HG03571 (cell line): Measurements from ENCODE around the gene ENAH.
"Not testable (repeated sequence)": the region's sequence is repeated elsewhere in the genome, so short reads cannot be mapped to it uniquely, and the experiment has no call there.

ENCODE experiments used
- ATAC-seq: cut with Tn5 transposase; IDR thresholded peaks from one replicate; pipeline ENCODE4 v1.9.1; 2021; ENCODE audit not compliant: unreplicated experiment

ENAH gene

GRCh38 chr1:225533238-225533637, 119.7 kb downstream of the ENAH start:
- ATAC-seq: no peak

DNA sequence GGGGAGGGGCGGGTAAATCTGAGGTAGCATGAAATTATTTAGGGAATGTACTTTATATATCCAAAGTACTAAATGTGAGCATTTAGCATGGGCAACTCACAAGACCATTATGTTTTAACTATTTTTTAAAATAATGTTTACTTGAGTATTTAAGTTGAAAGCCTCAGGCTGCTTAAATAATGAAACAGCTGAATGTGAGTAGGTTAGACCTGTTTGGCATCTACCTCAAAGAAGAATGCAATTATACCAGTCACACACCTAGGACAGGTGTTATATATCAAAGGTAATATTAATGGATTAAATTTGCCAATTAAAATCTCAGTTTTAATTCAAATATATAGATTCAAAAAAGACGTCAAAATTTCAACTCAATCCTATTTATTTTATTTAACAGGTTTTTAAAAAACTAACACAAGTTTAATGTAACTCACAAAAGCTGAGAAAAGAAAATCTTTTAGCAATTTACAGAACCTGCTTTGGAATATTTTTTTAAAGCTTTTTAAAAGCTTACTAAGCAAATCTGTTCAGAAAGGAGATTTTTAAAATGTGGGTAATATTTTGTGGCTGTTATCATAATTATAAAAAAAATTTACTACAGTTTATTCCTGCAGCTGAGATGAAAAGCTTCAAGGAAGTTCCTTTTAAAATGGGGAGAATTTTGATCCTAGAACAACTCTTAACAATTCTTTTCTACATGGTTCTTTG, 120.5 kb downstream of the ENAH start:
- ATAC-seq: no peak

DNA sequence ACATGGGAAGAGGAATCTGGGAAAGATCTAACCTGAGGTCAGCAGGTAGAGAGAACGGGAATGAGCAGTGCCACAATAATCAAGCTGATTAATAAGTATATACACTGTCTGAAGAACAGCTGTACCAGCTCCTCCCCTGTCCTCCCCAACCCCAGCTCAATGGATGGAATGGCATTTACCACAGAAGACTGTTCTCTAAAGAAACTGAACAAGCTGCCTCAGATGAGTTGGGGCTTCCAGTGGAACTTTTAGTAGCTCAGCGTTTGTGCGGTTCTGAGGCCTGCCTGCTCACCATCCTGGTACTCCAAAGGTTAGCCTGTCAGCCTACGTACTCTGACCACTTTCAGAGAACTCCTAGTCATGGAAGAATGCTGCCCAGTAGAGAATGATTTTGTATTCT, 123.2 kb downstream of the ENAH start:
- no peak for ATAC-seq

- no peak for ATAC-seq
Observed at GRCh38 chr1:225527575-225527974, 125.3 kb downstream of the ENAH start.

DNA sequence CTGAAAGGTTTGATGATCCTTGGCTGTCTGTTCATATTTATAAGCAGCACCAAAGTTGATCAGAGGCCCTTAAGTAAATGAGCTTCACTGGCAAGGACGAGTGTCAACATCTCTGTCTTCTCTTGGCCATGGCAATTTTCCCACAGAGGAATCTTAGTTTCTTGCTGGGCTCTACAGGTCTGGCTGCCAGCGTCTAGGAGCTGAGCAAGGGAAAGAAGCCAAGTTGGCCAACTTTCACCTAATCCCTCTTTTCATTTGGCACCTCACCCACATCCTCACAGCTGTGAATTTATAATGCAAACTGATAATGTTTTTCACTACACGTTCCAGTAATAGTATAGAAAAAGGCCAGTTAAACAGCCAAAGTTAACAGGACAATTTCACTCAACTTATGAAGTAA, 126.0 kb downstream of the ENAH start:
- no peak for ATAC-seq

GRCh38 chr1:225525377-225525776, 127.5 kb downstream of the ENAH start:
- ATAC-seq: no peak

GRCh38 chr1:225524570-225524969, 128.4 kb downstream of the ENAH start:
- ATAC-seq: no peak

- no peak for ATAC-seq
Observed at GRCh38 chr1:225523263-225523950, 129.5 kb downstream of the ENAH start.

DNA sequence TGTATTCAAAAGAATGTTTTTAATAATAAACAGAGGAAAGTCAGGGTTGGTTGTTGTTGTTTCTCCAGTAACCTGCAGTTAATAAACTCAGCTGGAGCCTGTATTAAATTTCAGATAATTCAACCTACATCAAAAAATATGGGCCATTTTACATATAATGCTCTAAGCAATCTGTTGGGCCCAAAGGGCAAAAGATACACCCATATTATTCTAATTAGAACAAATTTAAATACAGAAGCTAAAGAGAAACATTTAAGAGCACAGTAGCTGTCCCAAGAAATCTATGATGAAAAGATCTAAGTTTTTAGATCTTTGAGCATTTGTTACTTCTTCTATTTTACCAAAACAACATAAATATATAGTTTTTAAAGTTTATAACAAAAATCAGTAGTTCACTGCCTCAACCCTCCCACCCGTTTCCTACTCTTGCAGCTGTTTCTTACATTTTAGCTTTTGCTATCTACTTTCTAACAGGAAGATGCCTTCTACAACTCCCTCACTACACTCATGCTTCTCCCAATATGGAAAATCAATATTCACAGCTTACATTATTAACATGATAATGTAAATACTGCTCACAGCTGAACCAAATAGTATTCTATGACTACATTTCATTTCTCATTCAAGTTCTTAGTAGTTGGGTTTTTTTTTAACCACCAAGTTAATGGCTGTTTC, 130.2 kb downstream of the ENAH start:
- ATAC-seq: no peak

GRCh38 chr1:225520587-225521227, 132.2 kb downstream of the ENAH start:
- ATAC-seq: no peak

DNA sequence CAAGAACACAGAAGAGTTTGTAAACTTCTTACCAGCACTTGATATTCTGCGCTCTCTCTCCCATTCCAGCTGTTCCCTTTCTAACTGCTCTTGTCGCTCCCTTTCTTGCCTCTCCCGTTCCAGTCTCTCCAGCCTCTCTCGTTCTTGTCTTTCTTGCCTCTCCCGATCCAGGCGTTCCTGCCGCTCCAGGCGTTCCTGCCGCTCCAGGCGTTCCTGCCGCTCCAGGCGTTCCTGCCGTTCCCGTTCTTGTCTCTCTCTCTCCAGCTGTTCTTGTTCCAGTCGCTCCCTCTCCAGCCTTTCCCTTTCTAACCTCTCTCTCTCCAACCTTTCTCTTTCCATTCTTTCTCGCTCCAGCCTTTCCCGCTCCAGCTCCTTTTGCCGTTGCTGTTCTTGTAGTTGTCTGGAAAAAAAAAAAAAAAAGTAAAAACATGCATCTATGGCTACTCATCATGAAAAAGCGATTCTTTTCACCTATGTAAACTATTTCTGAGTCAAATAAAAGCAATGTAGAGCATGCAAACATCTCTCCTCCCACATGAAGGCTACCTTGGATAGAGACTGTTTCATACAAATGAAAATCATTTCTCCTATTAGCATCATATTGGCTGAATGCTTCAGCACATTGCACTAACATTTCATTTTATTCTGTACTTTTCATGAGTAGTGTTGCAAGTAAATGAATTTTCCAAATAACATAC, 133.6 kb downstream of the ENAH start:
- ATAC-seq: no peak

GRCh38 chr1:225517697-225518096, 135.2 kb downstream of the ENAH start:
- ATAC-seq: no peak

DNA sequence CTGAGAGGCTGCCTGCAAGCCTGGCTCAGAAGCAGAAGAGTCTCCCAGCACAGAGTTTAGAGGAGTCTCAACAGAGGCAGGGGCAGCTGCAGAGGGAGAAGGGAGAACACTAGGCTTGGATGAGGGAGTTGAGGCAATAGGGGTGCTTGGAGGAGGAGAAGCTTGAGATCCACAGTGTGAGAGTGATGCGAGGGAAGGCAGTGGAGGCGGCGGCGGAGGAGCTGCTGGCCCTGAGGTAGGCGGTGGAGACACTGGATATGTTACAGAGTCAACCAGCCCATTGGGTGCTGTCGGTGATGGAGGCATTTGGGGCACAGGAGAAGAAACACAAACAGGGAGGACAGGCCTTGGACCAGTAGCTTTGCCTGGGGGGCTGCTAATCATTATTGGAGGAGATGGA, 135.7 kb downstream of the ENAH start:
- no peak for ATAC-seq

DNA sequence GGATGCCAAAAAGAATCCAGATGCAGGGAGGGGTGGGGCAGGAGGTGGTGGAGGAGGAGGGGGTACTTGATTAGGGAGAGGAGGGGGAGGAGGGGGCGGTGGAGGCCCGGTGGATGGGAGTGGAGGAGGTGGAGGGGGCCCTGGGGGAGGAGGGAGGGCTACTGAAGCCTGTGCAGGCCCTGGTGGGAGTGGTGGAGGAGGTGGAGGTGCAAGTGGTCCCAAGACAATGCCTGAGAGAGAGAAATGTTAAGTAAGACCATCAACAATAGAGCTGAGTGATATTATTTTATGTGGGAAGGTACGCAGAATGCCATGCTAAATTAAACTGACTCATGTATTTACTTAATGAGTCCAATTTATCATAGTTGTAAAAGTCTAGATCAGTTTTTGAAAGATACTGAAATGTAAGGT, 138.2 kb downstream of the ENAH start:
- no peak for ATAC-seq

GRCh38 chr1:225513576-225513975, 139.3 kb downstream of the ENAH start:
- not testable (repeated sequence) for ATAC-seq

DNA sequence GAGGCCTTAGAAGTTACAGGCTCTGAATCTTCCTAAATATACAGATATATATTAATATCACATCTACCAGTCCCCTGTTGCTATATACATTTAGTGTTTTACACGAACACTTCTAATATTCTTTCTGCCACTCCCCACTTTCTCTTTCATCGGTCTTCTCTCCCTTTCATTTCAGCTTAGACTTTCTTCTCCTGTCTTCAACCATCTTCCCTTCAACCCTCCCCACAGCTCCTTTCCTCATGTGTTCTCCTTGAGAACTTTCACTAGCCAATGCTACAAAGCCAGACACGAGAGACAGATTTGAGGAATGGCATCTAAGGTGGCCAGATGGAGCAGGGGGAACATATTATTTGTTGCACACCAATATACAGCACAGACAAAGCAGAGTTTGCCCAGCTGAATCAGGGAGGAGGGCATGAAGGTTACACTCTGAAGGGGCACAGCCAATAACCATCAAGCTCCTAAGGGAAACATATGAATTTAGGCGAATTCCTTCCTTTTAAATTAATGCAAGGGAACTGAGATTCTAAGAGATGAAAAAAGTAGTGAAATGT, 141.0 kb downstream of the ENAH start:
- ATAC-seq: no peak

DNA sequence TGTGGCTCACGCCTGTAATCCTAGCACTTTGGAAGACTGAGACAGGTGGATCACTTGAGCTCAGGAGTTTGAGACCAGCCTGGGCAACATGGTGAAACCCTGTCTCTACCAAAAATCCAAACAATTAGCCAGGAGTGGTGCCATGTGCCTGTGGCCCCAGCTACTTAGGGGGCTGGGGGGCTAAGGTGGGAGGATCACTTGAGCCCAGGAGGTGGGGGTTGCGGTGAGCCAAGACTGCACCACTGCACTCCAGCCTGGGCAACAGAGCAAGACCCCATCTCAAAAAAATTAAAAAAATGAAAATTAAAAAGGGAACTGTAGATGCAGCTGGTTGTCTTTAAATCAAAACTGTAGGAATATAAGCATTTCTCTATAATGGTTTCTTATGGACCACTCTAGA, 142.2 kb downstream of the ENAH start:
- not testable (repeated sequence) for ATAC-seq

DNA sequence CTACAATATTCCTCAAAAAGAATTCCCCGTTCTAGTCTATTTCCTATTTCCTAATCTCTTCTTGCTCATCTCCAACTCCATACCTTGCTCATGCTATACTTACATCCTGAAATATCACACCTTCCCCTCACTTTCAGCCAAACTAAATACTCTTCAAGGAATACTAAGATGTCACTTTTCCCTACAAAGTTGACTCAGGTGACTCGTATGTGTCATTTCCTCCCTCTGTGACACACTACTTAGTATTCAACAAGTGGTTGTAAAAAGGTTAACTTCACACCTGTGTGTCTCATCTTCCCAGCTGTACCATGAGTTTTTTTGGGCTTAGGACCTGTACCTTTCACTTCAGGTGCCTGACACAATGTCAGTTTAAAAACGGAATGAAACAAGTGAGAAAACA, 143.2 kb downstream of the ENAH start:
- no peak for ATAC-seq

DNA sequence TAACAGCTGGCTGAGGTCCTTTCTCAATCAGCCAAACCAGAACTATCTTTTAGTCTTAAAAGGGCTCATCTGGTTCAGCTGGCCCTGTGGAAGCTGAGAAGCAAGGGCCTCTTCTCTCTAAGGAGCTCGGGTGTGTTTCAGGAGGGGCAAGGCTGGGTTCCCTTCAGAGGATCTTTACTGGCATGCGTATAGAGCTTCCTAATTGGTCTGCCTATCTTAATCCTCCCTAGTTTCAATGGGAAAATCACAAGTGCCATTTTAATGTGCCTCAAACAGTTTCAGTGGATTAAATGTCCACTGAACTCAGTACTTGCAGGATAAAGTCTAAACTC, 143.6 kb downstream of the ENAH start:
- ATAC-seq: no peak

- ATAC-seq: no peak
Observed at GRCh38 chr1:225508538-225509375, 144.2 kb downstream of the ENAH start.
